ENCODE data around the gene ZNF302. TPM values are rescaled to one million over a fixed set of nuclear protein-coding genes. Genes with fewer than 3 reads are reported as not detected.

ZNF302 gene
- polyA plus RNA-seq: 10 to 100 TPM in 1 of 2 donors, 1 to 10 TPM in 1; 5.9 to 11.1 TPM

- peaks cover 8 to 10% of the 10 kb centered on the region in 2 donors for H3K36me3 ChIP-seq (ENCODE audit: control insufficient read depth in 2 of 2, insufficient read depth in 2 of 2, low read length in 1 of 2)
- H3K4me3 ChIP-seq (ENCODE audit: low read depth in 1 of 2, low read length in 2 of 2): peak within 1 kb of the TSS; percentile 66 to 89
- no peaks in the 10 kb centered on the region for H3K27me3 ChIP-seq (ENCODE audit: control insufficient read depth in 1 of 2, insufficient read depth in 2 of 2, low read length in 2 of 2)
- peaks cover 3 to 7% of the 10 kb centered on the region in 2 donors for H3K9me3 ChIP-seq (ENCODE audit: control insufficient read depth in 2 of 2, insufficient read depth in 1 of 2, low read depth in 1 of 2, low read length in 1 of 2)
- WGBS, 2 donors: 0% methylated on average over 70 to 74 of the region's 74 CpGs
- no peaks in the 10 kb centered on the region for H3K4me1 ChIP-seq (ENCODE audit: control insufficient read depth in 2 of 2, insufficient read depth in 2 of 2, low read length in 1 of 2)
- H3K27ac ChIP-seq (ENCODE audit: low read depth in 2 of 2, low read length in 1 of 2): peak within 1 kb of the TSS; percentile 94 to 99
These were observed at the start of gene ZNF302 for GRCh38 chr19:34677386-34678084. TSS of gene ZNF302 (plus strand) at chr19:34677678. CDS start at chr19:34678805, 1,127 bp downstream.

GRCh38 chr19:34633802-34634201 is 43.7 kb upstream of the ZNF302 start:
- Histone ChIP-seq H3K27me3 (ENCODE audit: control insufficient read depth in 1 of 2, insufficient read depth in 2 of 2, low read length in 2 of 2) (no peaks in the 10 kb centered on the region), H3K9me3 (ENCODE audit: control insufficient read depth in 2 of 2, insufficient read depth in 1 of 2, low read depth in 1 of 2, low read length in 1 of 2) (peaks cover 11% of the 10 kb centered on the region in 2 donors), H3K36me3 (ENCODE audit: control insufficient read depth in 2 of 2, insufficient read depth in 2 of 2, low read length in 1 of 2) (peaks cover 0 to 6% of the 10 kb centered on the region in 2 donors), H3K4me1 (ENCODE audit: control insufficient read depth in 2 of 2, insufficient read depth in 2 of 2, low read length in 1 of 2) (no peaks in the 10 kb centered on the region), H3K4me3 (ENCODE audit: low read depth in 1 of 2, low read length in 2 of 2) (no peak overlapping the region), H3K27ac (ENCODE audit: low read depth in 2 of 2, low read length in 1 of 2) (no peak overlapping the region)
- WGBS, 2 donors: 83 to 84% methylated on average over 2 of the region's 2 CpGs

DNA sequence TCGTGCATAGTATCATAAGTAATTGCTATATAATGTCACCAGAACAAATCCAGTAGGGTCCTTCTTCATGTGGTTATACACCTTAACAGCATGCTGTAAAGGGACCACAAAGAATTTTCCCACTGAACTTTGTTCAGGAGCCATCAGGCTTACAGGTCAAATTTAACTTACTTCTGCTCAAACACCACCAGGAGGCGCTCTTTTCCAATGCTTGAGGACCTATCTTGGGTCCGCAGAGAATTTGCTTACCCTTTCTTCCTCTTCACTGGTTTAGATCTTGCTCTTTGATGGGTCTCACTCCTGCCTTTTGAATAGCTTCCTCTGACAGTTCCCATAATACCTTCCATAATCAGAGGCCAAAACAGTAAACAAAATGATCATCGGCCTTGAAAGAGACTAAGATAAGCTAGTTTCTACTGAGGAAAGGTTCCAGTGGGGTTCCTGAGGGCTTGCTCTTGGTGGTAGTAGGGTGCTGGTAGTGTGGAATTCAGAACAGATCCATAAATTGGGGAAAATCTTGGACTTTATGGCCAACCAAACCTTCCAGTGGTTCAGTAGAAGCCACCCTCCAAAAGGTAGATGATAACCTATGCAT is 37.9 kb upstream of the ZNF302 start:
- Histone ChIP-seq H3K9me3 (ENCODE audit: control insufficient read depth in 2 of 2, insufficient read depth in 1 of 2, low read depth in 1 of 2, low read length in 1 of 2) (peaks cover 9 to 11% of the 10 kb centered on the region in 2 donors), H3K4me1 (ENCODE audit: control insufficient read depth in 2 of 2, insufficient read depth in 2 of 2, low read length in 1 of 2) (no peaks in the 10 kb centered on the region), H3K36me3 (ENCODE audit: control insufficient read depth in 2 of 2, insufficient read depth in 2 of 2, low read length in 1 of 2) (peaks cover 0 to 6% of the 10 kb centered on the region in 2 donors), H3K27me3 (ENCODE audit: control insufficient read depth in 1 of 2, insufficient read depth in 2 of 2, low read length in 2 of 2) (no peaks in the 10 kb centered on the region), H3K27ac (ENCODE audit: low read depth in 2 of 2, low read length in 1 of 2) (no peak overlapping the region), H3K4me3 (ENCODE audit: low read depth in 1 of 2, low read length in 2 of 2) (no peak overlapping the region)
- WGBS, 2 donors: 22 to 27% methylated on average over 4 of the region's 4 CpGs

DNA sequence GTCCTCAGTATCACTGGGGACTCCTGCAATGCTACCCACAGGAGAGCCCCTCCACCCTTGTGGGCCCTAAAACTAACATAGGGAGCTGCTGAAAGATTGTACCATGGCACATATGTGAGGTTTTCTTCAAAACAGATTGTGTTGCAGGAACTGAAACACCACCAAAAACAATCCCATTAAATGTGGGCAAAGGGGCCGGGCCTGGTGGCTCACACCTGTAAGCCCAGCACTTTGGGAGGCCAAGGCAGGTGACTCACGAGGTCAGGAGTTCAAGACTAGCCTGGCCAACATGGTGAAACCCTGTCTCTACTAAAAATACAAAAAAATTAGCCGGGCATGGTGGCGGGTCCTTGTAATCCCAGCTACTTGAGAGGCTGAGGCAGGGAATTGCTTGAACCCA is 35.2 kb upstream of the ZNF302 start:
- WGBS, 2 donors: 81 to 83% methylated on average over 4 of the region's 4 CpGs
- H3K9me3 ChIP-seq (ENCODE audit: control insufficient read depth in 2 of 2, insufficient read depth in 1 of 2, low read depth in 1 of 2, low read length in 1 of 2): no peaks in the 10 kb centered on the region
- no peak overlapping the region for H3K4me3 ChIP-seq (ENCODE audit: low read depth in 1 of 2, low read length in 2 of 2)
- no peaks in the 10 kb centered on the region for H3K36me3 ChIP-seq (ENCODE audit: control insufficient read depth in 2 of 2, insufficient read depth in 2 of 2, low read length in 1 of 2)
- no peaks in the 10 kb centered on the region for H3K27me3 ChIP-seq (ENCODE audit: control insufficient read depth in 1 of 2, insufficient read depth in 2 of 2, low read length in 2 of 2)
- H3K27ac ChIP-seq (ENCODE audit: low read depth in 2 of 2, low read length in 1 of 2): no peak overlapping the region
- H3K4me1 ChIP-seq (ENCODE audit: control insufficient read depth in 2 of 2, insufficient read depth in 2 of 2, low read length in 1 of 2): no peaks in the 10 kb centered on the region

DNA sequence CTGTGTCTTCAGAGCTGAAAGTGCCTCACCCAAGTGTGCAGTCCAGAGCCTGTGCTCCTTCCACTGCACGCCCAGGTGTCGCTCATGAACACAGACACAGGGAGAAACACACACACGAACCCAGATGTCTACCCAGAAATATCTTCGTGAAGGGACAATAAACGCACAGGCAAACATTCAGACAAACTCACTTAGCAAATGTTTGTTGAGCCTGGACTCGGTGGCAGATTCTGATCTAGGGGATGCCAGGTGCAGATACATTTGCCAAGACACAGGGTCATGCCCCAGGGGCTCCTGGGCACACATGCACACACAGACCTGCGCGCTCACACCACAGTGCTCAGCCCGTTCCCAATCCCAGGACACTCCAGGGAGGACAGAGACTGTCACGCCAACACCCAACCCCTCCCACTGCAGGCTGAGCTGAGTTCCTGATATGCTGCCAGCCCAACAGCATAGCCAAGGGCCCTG is 32.5 kb upstream of the ZNF302 start:
- Histone ChIP-seq H3K27ac (ENCODE audit: low read depth in 2 of 2, low read length in 1 of 2) (no peak overlapping the region), H3K4me3 (ENCODE audit: low read depth in 1 of 2, low read length in 2 of 2) (no peak overlapping the region), H3K27me3 (ENCODE audit: control insufficient read depth in 1 of 2, insufficient read depth in 2 of 2, low read length in 2 of 2) (no peaks in the 10 kb centered on the region), H3K4me1 (ENCODE audit: control insufficient read depth in 2 of 2, insufficient read depth in 2 of 2, low read length in 1 of 2) (no peaks in the 10 kb centered on the region), H3K36me3 (ENCODE audit: control insufficient read depth in 2 of 2, insufficient read depth in 2 of 2, low read length in 1 of 2) (no peaks in the 10 kb centered on the region), H3K9me3 (ENCODE audit: control insufficient read depth in 2 of 2, insufficient read depth in 1 of 2, low read depth in 1 of 2, low read length in 1 of 2) (no peaks in the 10 kb centered on the region)
- WGBS, 2 donors: 69% methylated on average over 10 of the region's 10 CpGs

- no peaks in the 10 kb centered on the region for H3K27me3 ChIP-seq (ENCODE audit: control insufficient read depth in 1 of 2, insufficient read depth in 2 of 2, low read length in 2 of 2)
- WGBS, 2 donors: 58 to 68% methylated on average over 5 of the region's 5 CpGs
- no peaks in the 10 kb centered on the region for H3K4me1 ChIP-seq (ENCODE audit: control insufficient read depth in 2 of 2, insufficient read depth in 2 of 2, low read length in 1 of 2)
- H3K36me3 ChIP-seq (ENCODE audit: control insufficient read depth in 2 of 2, insufficient read depth in 2 of 2, low read length in 1 of 2): no peaks in the 10 kb centered on the region
- no peak overlapping the region for H3K27ac ChIP-seq (ENCODE audit: low read depth in 2 of 2, low read length in 1 of 2)
- no peaks in the 10 kb centered on the region for H3K9me3 ChIP-seq (ENCODE audit: control insufficient read depth in 2 of 2, insufficient read depth in 1 of 2, low read depth in 1 of 2, low read length in 1 of 2)
- no peak overlapping the region for H3K4me3 ChIP-seq (ENCODE audit: low read depth in 1 of 2, low read length in 2 of 2)
These were observed 31.9 kb upstream of the ZNF302 start for GRCh38 chr19:34645551-34645950.

DNA sequence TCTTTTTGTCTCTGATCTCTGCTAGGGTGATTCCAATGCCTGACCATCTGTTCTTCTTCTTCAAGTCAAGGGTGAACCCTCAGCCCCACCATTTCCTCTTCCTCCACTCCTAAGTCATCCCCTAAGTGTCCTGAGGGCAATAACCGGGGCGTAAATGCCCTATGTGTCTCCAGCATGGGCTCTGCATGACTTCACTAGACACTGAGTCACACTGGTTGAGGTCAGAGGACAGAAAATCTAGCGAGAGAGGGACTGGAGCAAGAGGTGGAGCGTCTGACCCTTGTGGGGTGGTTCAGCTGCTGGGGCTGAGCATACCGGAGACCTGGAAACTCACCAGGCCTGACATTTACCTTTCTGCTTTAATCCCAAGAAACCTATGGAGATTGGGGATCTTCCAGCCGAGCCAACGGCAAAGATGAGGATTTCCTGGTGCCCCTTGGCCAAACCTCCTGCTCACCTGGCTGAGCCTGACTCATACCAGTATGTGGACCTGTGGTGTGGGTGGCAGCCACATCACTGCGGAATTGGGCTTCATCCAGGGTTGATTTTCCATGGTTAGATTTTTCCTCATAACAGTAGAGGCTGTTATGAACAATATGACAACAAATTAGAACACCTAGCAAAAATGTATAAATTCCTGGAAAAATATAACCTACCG is 27.5 kb upstream of the ZNF302 start:
- no peaks in the 10 kb centered on the region for H3K4me1 ChIP-seq (ENCODE audit: control insufficient read depth in 2 of 2, insufficient read depth in 2 of 2, low read length in 1 of 2)
- no peaks in the 10 kb centered on the region for H3K27me3 ChIP-seq (ENCODE audit: control insufficient read depth in 1 of 2, insufficient read depth in 2 of 2, low read length in 2 of 2)
- H3K36me3 ChIP-seq (ENCODE audit: control insufficient read depth in 2 of 2, insufficient read depth in 2 of 2, low read length in 1 of 2): no peaks in the 10 kb centered on the region
- WGBS, 2 donors: 89 to 90% methylated on average over 9 of the region's 9 CpGs
- H3K9me3 ChIP-seq (ENCODE audit: control insufficient read depth in 2 of 2, insufficient read depth in 1 of 2, low read depth in 1 of 2, low read length in 1 of 2): no peaks in the 10 kb centered on the region
- H3K27ac ChIP-seq (ENCODE audit: low read depth in 2 of 2, low read length in 1 of 2): no peak overlapping the region
- no peak overlapping the region for H3K4me3 ChIP-seq (ENCODE audit: low read depth in 1 of 2, low read length in 2 of 2)

DNA sequence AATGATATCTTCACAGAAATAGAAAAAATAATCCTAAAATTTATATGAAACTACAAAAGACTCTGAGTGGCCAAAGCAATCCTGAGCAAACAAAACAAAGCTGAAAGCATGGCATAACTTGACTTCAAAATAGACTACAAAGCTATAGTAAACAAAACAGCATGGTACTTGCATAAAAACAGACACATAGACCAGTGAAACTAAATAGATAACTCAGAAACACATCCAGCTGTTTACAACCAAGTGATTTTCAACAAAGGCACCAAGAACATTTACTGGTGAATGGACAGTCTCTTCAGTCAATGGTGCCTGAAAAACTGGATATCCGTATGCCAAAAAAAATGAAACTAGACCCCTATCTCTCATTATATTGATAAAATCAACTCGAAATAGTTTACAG is 25.7 kb upstream of the ZNF302 start:
- Histone ChIP-seq H3K36me3 (ENCODE audit: control insufficient read depth in 2 of 2, insufficient read depth in 2 of 2, low read length in 1 of 2) (no peaks in the 10 kb centered on the region), H3K27ac (ENCODE audit: low read depth in 2 of 2, low read length in 1 of 2) (no peak overlapping the region), H3K4me3 (ENCODE audit: low read depth in 1 of 2, low read length in 2 of 2) (no peak overlapping the region), H3K9me3 (ENCODE audit: control insufficient read depth in 2 of 2, insufficient read depth in 1 of 2, low read depth in 1 of 2, low read length in 1 of 2) (no peaks in the 10 kb centered on the region), H3K4me1 (ENCODE audit: control insufficient read depth in 2 of 2, insufficient read depth in 2 of 2, low read length in 1 of 2) (no peaks in the 10 kb centered on the region), H3K27me3 (ENCODE audit: control insufficient read depth in 1 of 2, insufficient read depth in 2 of 2, low read length in 2 of 2) (no peaks in the 10 kb centered on the region)
- WGBS, 2 donors: 69 to 82% methylated on average over 2 of the region's 2 CpGs

DNA sequence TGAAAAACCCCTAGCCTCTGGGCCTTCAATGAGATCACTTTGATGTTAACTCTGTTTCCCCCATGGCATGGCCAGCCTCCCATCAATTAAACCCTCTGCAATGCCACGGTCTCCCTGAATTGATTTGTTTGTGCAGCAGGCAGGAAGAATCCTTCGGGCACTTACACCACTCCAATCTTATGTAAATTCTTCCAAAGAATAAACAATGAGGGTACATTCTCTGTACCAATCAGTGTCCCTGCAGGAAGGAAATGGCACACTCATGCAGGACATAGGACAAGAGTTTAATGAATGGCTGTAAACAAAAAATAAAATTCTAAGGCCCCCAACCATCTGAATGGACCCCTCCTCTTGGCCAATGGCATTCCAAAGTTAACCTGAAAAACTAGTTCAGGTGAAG is 22.7 kb upstream of the ZNF302 start:
- Histone ChIP-seq H3K4me1 (ENCODE audit: control insufficient read depth in 2 of 2, insufficient read depth in 2 of 2, low read length in 1 of 2) (no peaks in the 10 kb centered on the region), H3K9me3 (ENCODE audit: control insufficient read depth in 2 of 2, insufficient read depth in 1 of 2, low read depth in 1 of 2, low read length in 1 of 2) (no peaks in the 10 kb centered on the region), H3K27me3 (ENCODE audit: control insufficient read depth in 1 of 2, insufficient read depth in 2 of 2, low read length in 2 of 2) (no peaks in the 10 kb centered on the region), H3K36me3 (ENCODE audit: control insufficient read depth in 2 of 2, insufficient read depth in 2 of 2, low read length in 1 of 2) (no peaks in the 10 kb centered on the region), H3K27ac (ENCODE audit: low read depth in 2 of 2, low read length in 1 of 2) (no peak overlapping the region), H3K4me3 (ENCODE audit: low read depth in 1 of 2, low read length in 2 of 2) (no peak overlapping the region)
- 39 to 44% methylated on average over 2 of the region's 2 CpGs for WGBS, 2 donors
